Liver (tissue), 9 donors: Measurements from ENCODE around the gene SEPSECS. TPM values are rescaled to one million over a fixed set of nuclear protein-coding genes. Genes with fewer than 3 reads are reported as not detected.

Experiments used
- DNase-seq: peaks from one replicate; pipeline ENCODE4 v3.0.0-alpha.2; 2017; ENCODE audit warnings: low spot score
- H3K27ac ChIP-seq, 2 donors: one replicate each; pipeline ENCODE4 v1.7.0; 2013; ENCODE audit warnings: inconsistent platforms in 2 of 2, low read length in 2 of 2, control low read depth in 1 of 2, low read depth in 1 of 2, mild to moderate bottlenecking in 1 of 2
- H3K27me3 ChIP-seq, 4 donors: one replicate each; pipeline versions ENCODE4 v1.6.1 to v1.7.0; 2013; ENCODE audit warnings: low read length in 3 of 4, inconsistent platforms in 1 of 4, mild to moderate bottlenecking in 1 of 4, moderate library complexity in 1 of 4; ENCODE audit not compliant: control insufficient read depth in 4 of 4, insufficient read depth in 4 of 4
- H3K36me3 ChIP-seq, 4 donors: one replicate each; pipeline versions ENCODE4 v1.6.1 to v1.7.0; 2013; ENCODE audit warnings: low read length in 3 of 4, mild to moderate bottlenecking in 3 of 4, low read depth in 1 of 4, moderate library complexity in 1 of 4; ENCODE audit not compliant: control insufficient read depth in 4 of 4, insufficient read depth in 3 of 4
- H3K4me1 ChIP-seq, 4 donors: one replicate each; pipeline versions ENCODE4 v1.6.1 to v1.7.0; 2013; ENCODE audit warnings: low read length in 3 of 4, mild to moderate bottlenecking in 3 of 4, moderate library complexity in 1 of 4; ENCODE audit not compliant: control insufficient read depth in 4 of 4, insufficient read depth in 4 of 4
- H3K4me3 ChIP-seq, 3 donors: one replicate each; pipeline versions ENCODE4 v1.6.1 to v1.7.0; 2013; ENCODE audit warnings: low read length in 3 of 3, control low read depth in 1 of 3, low read depth in 1 of 3, mild to moderate bottlenecking in 1 of 3
- H3K9ac ChIP-seq, 2 donors: one replicate each; pipeline ENCODE4 v1.7.0; 2013; ENCODE audit warnings: low read length in 2 of 2, mild to moderate bottlenecking in 2 of 2, moderate library complexity in 2 of 2, control low read depth in 1 of 2, low read depth in 1 of 2
- H3K9me3 ChIP-seq, 4 donors: one replicate each; pipeline versions ENCODE4 v1.6.1 to v1.7.0; 2013; ENCODE audit warnings: low read length in 3 of 4; ENCODE audit not compliant: control insufficient read depth in 4 of 4
- ATF3 ChIP-seq: IDR thresholded peaks from 2 replicates; pipeline ENCODE4 v1.6.1; 2016; ENCODE audit warnings: antibody characterized with exemption
- CTCF ChIP-seq: fragments of 150-350 bp; IDR thresholded peaks from 2 replicates; pipeline ENCODE4 v1.5.1; 2017; ENCODE audit warnings: improper control_type of control experiment, low read depth, low read length; ENCODE audit not compliant: missing input control
- EGR1 ChIP-seq, 2 donors: IDR thresholded peaks; 2 replicates each; pipeline ENCODE4 v1.6.1; 2016 to 2018; ENCODE audit warnings: antibody characterized with exemption in 2 of 2, low read depth in 2 of 2
- FOXA1 ChIP-seq: IDR thresholded peaks from 2 replicates; pipeline ENCODE4 v1.6.1; 2016; ENCODE audit warnings: antibody characterized with exemption
- FOXA2 ChIP-seq: IDR thresholded peaks from 2 replicates; pipeline ENCODE4 v1.6.1; 2016; ENCODE audit warnings: antibody characterized with exemption
- GABPA ChIP-seq, 2 donors: IDR thresholded peaks in 1 of 2; conservative IDR thresholded peaks in 1 of 2; 2 replicates each; pipeline ENCODE4 v1.6.1; 2016; ENCODE audit warnings: antibody characterized with exemption in 2 of 2, mild to moderate bottlenecking in 1 of 2, moderate library complexity in 1 of 2
- HNF4A ChIP-seq, 2 donors: conservative IDR thresholded peaks; 2 replicates each; pipeline ENCODE4 v1.6.1; 2016; ENCODE audit warnings: antibody characterized with exemption in 2 of 2, mild to moderate bottlenecking in 2 of 2
- JUND ChIP-seq, 2 donors: IDR thresholded peaks; 2 replicates each; pipeline ENCODE4 v1.6.1; 2016; ENCODE audit warnings: antibody characterized with exemption in 2 of 2
- MAX ChIP-seq: IDR thresholded peaks from 2 replicates; pipeline ENCODE4 v1.6.1; 2016; ENCODE audit warnings: antibody characterized with exemption
- NR2F2 ChIP-seq: IDR thresholded peaks from 2 replicates; pipeline ENCODE4 v1.6.1; 2016; ENCODE audit warnings: antibody characterized with exemption
- RAD21 ChIP-seq, 2 donors: IDR thresholded peaks; 2 replicates each; pipeline ENCODE4 v1.6.1; 2016; ENCODE audit warnings: antibody characterized with exemption in 2 of 2, mild to moderate bottlenecking in 2 of 2
- REST ChIP-seq: IDR thresholded peaks from 2 replicates; pipeline ENCODE4 v1.6.1; 2016; ENCODE audit warnings: antibody characterized with exemption, mild to moderate bottlenecking
- RXRA ChIP-seq, 2 donors: IDR thresholded peaks; 2 replicates each; pipeline ENCODE4 v1.6.1; 2017 to 2018; ENCODE audit warnings: antibody characterized with exemption in 2 of 2, mild to moderate bottlenecking in 1 of 2
- TAF1 ChIP-seq: conservative IDR thresholded peaks from 2 replicates; pipeline ENCODE4 v1.6.1; 2016; ENCODE audit warnings: antibody characterized with exemption, mild to moderate bottlenecking
- YY1 ChIP-seq: IDR thresholded peaks from 2 replicates; pipeline ENCODE4 v1.6.1; 2016; ENCODE audit warnings: antibody characterized with exemption, mild to moderate bottlenecking
- ZBTB33 ChIP-seq: IDR thresholded peaks from 2 replicates; pipeline ENCODE4 v1.6.1; 2016; ENCODE audit warnings: antibody characterized with exemption
- WGBS: extraction: QIAGEN DNeasy Blood & Tissue Kit; methylation state at CpG from one replicate; pipeline ENCODE4 v1.1.7; 2013; 5-methylcytosine and 5-hydroxymethylcytosine counted together
- polyA plus RNA-seq, 2 donors: library from polyadenylated mRNA; stranded (reverse) in 1 of 2; unstranded in 1 of 2; fragments of 200-250 nt in 1 of 2; fragments of >200 nt in 1 of 2; fragmentation: Nextera tagmentation in 1 of 2; extraction: Ambion mirVana in 1 of 2; gene quantifications; one replicate each; pipeline versions ENCODE4 v1.2.1 to v1.2.3, GENCODE V29; 2013 to 2015
- total RNA-seq, 2 donors: library from RNA; depleted of rRNA; stranded (reverse); fragments of >200 nt; gene quantifications; one replicate each; pipeline ENCODE4 v1.2.3, GENCODE V29; 2014
- donor health status: healthy.
- donor health status: healthy.
- donor health status: healthy.
- donor health status: healthy.
- donor health status: healthy.

Gene SEPSECS
- total and polyA plus RNA-seq, 4 donors: 10.3 to 31.7 (median 13.2) TPM

GRCh38 chr4:25111648-25112196 lies 48.5 kb downstream of the SEPSECS start:
- H3K9ac ChIP-seq: no peak overlapping the region

More at GRCh38 chr4:25111648-25112196, 48.5 kb downstream of the SEPSECS start:
- TF ChIP-seq YY1 (no peak), GABPA (IDR thresholded peaks at IDR 0.05 in 1 of 2, conservative IDR thresholded peaks at IDR 0.05 in 1 of 2) (no peak), ZBTB33 (no peak), FOXA2 (no peak), MAX (no peak), CTCF (no peak), RAD21 (IDR thresholded peaks at IDR 0.05) (no peak), REST (no peak), FOXA1 (no peak), HNF4A (conservative IDR thresholded peaks at IDR 0.05) (no peak), JUND (IDR thresholded peaks at IDR 0.05) (no peak), RXRA (IDR thresholded peaks at IDR 0.05) (no peak), TAF1 (no peak), EGR1 (IDR thresholded peaks at IDR 0.05; ENCODE audit: low read depth in 2 of 2) (no peak), ATF3 (no peak), NR2F2 (no peak)
- Histone ChIP-seq H3K4me1 (no peaks in the 10 kb centered on the region), H3K27me3 (no peaks in the 10 kb centered on the region), H3K4me3 (no peak overlapping the region), H3K36me3 (no peaks in the 10 kb centered on the region), H3K27ac (no peak overlapping the region), H3K9me3 (no peaks in the 10 kb centered on the region)
- no peak for DNase-seq
- 85% methylated on average over 11 of the region's 11 CpGs for WGBS
